IMR-90 (cell line): ENCODE measurements around the gene GTPBP10. TPM values are rescaled to one million over a fixed set of nuclear protein-coding genes. Genes with fewer than 3 reads are reported as not detected.

Experiments used
- polyA plus RNA-seq, 3 experiments: library from polyadenylated mRNA; depleted of rRNA; stranded (reverse); fragments of >200 nt; gene quantifications; 2 replicates each; pipeline ENCODE4 v1.2.3, GENCODE V29; 2012; ENCODE audit warnings: low replicate concordance in 1 of 3
- total RNA-seq: library from RNA; depleted of rRNA; stranded (reverse); fragments of >200 nt; gene quantifications from 2 replicates; pipeline ENCODE4 v1.2.3, GENCODE V29; 2012; rRNA removed

Gene GTPBP10
- total and polyA plus RNA-seq, 2 of the 4 experiments (the other 2 are of a cell fraction): 11.5 to 12.8 TPM

Other genes starting within 250 kb of the GTPBP10 start
- gene STEAP1, start 192.2 kb upstream of the GTPBP10 start, total RNA-seq: 3.9 and 5.8 TPM in 2 replicates
- gene STEAP1, start 192.2 kb upstream of the GTPBP10 start, polyA plus RNA-seq (2012; rRNA removed): 5.2 and 5.5 TPM in 2 replicates
- 3.9 and 4.2 TPM in 2 replicates for gene STEAP2, start 135.0 kb upstream of the GTPBP10 start, total RNA-seq
- gene STEAP2, start 135.0 kb upstream of the GTPBP10 start, polyA plus RNA-seq (2012; rRNA removed): 1.7 and 1.8 TPM in 2 replicates
- gene CFAP69, start 101.5 kb upstream of the GTPBP10 start, total RNA-seq: 0.72 and 1.7 TPM in 2 replicates
- gene CFAP69, start 101.5 kb upstream of the GTPBP10 start, polyA plus RNA-seq (2012; rRNA removed): 0.50 and 0.86 TPM in 2 replicates
- gene FAM237B, start 25.4 kb upstream of the GTPBP10 start, total RNA-seq: not detected in 2 replicates
- not detected in 2 replicates for gene FAM237B, start 25.4 kb upstream of the GTPBP10 start, polyA plus RNA-seq (2012; rRNA removed)
- gene CLDN12, start 56.7 kb downstream of the GTPBP10 start, total RNA-seq: 42.5 and 46.4 TPM in 2 replicates
- gene CLDN12, start 56.7 kb downstream of the GTPBP10 start, polyA plus RNA-seq (2012; rRNA removed): 33.4 and 34.5 TPM in 2 replicates
- gene PTTG1IP2, start 122.9 kb downstream of the GTPBP10 start, total RNA-seq: not detected in 2 replicates
- gene PTTG1IP2, start 122.9 kb downstream of the GTPBP10 start, polyA plus RNA-seq (2012; rRNA removed): not detected in 2 replicates
- 28.1 and 29.6 TPM in 2 replicates for gene CDK14, start 249.6 kb downstream of the GTPBP10 start, total RNA-seq
- gene CDK14, start 249.6 kb downstream of the GTPBP10 start, polyA plus RNA-seq (2012; rRNA removed): 6.9 and 10.1 TPM in 2 replicates